ENCODE data around the gene DENND1C.
"Not testable (repeated sequence)": the region's sequence is repeated elsewhere in the genome, so short reads cannot be mapped to it uniquely, and the experiment has no call there.

The DENND1C gene

DNA sequence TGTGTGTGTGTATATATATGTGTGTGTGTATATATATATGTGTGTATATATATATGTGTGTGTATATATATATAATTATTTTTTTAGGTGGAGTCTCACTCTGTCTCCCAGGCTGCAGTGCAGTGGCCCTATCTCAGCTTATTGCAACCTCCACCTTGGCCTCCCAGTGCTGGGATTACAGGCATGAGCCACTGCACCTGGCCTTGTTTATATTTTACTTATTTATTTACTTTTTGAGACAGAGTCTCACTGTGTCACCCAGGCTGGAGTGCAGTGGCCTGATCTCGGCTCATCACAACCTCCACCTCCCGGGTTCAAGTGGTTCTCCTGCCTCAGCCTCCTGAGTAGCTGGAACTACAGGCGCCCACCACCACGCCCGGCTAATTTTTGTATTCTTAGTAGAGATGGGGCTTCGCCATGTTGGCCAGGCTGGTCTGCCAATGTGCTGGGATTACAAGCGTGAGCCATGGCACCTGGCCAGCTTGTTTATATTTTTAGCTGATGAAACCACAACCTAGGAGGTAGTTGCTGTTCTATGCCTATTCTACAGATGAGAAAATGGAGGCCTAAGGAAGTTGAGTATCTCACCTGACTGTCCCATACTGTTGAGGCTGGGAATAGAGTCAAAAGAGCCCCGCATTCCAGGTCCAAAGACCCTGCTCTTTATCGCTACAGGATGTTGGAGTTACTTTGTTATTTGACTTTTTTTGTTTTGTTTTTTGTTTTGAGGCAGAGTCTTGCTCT, 26.6 kb upstream of the DENND1C start:
- not testable (repeated sequence) for DNase-seq (ENCODE audit: low read depth)

DNA sequence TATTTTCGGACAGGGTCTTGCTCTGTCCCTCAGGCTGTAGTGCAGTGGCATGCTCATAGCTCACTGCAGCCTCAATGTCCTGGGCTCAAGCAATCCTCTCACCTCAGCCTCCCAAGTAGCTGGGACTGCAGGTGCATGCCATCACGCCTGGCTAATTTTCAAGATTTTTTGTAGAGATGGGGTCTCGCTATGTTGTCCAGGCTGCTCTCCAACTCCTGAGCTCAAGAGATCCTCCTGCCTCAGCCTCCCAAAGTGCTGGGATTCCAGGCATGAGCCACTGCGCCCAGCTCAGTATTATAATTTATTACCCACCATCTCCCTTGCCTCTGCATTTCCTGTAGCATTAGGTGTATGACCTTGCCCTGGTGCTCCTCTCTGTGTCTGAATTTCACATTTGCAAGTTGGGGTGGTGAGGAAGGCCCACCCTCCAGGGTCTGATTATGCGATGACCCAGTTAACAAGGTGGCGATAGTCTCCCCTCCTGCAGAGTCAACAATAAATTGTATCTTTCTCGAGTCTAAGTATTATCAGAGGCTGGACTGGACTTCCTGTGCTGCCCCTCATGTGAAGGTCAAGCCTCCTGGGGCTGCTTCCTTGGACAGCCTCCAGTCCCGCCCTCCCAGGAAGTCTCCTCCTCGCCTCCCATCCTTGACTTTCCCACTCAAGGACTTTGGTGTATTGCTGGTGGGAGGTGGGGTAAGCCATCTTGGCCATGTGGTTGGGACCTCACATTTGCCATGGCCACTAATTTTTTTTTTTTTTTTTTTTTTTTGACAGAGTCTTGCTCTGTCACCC, 22.0 kb upstream of the DENND1C start:
- DNase-seq (ENCODE audit: low read depth), result no peak

DNA sequence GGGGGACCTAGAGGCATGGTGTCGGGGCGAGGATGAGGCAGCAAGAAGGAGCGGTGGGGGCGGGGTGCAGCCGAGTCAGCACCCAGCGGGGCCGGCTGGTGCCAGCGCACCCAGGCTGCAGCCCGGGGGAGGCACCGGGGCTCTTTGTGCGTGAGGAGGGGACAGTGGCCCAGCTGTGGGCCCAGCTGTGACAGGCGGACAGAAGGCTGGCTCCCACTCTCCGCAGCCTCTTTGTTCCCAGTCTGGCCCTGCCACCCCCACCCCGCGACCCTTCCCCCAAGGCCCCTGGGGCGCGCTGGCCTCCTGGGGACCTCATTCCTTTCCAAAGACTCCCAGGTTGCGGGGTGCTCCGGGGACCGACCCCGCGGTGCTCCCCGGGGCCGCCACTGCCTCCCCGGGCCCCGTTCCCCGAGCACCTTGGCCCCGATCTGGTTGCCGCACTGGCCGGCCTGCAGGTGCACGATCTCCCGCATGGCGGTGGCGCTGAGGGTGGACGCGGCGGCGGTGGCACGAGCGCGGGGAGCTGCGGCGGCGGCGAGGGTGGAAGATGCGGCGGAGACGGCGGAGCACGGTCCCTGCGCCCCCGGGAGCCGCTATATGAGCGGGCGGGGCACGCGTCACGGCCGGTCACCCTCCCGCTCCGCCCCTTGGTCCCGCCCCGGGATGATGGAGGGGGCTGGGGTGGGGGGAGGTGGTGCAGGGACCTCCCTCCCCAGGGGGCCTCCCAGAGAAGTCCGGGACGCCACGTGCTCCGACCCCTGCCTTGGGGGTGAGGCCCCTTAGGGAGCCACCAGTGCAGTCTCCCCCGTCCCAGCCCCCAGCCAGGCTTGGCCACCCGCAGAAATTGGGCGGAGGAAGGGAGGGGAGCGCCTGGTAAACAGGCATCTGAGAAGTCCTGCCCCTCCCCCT, 20.4 kb upstream of the DENND1C start, which contains the start of gene TUBB4A:
Gene TUBB4A (minus strand): TSS at position 570 of the 909 bp plus-strand sequence. CDS start 97 bp downstream, at position 473.
- no peak for DNase-seq (ENCODE audit: low read depth)

DNA sequence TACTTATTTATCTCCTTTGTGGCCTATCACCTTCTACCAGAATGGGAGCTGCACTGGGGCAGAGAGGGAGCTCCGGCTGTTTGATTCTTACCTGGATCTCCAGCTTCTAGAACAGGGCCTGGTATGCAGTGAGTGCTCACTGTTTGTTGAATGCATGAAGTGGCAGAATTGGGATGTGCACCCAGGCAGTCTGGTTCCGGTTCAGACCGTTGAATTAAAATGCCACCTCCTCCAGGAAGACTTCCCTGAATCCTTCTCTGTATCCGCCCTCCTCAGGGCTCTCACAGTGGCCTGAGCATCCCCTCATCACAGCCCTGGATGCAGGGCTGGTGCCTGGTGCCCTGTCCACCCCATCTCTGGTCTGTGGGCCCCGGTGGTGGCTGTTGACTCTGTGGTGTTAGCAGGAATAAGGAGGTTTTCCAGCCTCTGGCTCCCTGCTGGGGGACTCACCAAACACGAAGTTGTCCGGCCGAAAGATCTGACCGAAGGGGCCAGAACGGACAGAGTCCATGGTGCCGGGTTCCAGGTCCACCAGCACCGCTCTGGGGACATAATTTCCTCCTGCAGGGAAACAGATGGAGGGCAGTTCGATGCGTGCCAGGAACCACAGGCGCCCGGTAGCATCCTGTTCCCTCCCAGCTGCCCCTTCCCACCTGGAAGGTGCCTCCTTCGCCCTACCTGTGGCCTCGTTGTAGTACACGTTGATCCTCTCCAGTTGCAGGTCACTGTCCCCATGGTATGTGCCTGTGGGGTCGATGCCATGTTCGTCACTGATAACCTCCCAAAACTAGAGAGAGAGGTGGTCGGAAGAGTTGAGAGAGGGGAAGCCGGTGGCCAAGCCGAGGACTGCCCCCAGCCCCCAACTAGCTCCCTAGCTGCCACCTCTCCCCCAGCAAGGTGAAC, 19.5 kb upstream of the DENND1C start:
- DNase-seq (ENCODE audit: low read depth), result no peak

DNA sequence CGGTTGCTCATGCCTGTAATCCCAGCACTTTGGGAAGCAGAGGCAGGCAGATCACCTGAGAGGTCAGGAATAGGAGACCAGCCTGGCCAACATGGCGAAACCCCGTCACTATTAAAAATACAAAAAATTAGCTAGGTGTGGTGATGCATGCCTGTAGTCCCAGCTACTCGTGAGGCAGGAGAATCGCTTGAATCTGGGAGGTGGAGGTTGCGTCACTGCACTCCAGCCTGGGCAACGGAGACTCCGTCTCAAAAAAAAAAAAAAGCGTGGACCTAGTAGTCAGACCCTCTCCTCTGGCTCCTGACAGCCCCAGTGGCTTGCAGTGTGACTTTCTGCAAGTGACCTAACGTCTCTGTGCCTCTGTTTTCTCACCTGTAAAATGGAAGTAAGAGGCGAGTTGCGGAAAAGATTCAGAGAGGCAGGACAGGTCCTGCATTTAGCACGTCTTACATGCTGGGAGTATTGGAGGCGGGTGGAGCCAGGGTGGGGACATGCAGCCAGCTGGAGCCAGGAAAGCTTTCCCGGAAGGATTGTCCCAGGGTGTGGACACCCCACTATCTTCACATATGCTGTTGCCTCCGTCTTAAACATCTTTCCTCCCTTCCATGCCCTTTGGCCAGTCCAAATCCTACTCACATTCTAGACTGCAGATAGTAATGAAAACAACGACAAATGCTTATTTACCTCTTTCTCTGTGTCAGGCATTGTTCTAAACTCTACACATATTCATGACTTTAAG, 17.6 kb upstream of the DENND1C start:
- no peak for DNase-seq (ENCODE audit: low read depth)

DNA sequence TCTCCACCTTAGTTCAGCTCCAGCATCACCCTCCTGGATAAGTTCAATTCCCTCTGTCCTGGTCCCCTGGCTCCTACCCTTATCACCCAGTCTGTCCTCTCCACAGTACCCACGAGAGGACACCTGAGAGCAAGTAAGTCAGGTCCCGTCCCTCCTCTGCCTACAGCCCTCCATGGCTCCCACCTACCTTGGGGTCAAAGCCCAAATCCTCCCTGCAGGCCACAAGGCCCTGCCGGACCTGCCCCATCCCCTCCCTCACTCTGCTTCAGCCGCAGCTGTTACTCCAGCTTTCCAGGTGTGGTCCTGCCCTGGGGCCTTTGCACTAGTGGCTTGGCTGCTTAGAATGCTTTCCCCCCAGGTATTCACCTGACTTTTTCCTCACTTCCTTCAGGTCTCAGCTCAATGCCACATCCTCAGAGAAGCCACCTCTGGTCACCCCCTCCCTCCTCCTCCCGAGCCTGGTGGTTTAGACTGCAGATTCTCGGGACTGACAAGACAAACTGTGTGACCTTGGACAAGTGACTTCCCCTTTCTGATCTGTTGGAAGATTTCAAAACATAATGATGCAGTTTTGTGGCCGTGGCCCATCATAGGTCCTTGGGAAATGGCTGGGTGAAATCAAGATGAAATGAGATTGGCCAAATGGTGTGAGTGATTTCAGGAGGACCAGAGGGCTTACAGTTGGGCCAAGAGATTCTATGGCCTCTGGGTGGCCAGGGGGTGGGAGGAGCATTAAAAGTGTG, 16.9 kb upstream of the DENND1C start:
- DNase-seq (ENCODE audit: low read depth), result no peak

DNA sequence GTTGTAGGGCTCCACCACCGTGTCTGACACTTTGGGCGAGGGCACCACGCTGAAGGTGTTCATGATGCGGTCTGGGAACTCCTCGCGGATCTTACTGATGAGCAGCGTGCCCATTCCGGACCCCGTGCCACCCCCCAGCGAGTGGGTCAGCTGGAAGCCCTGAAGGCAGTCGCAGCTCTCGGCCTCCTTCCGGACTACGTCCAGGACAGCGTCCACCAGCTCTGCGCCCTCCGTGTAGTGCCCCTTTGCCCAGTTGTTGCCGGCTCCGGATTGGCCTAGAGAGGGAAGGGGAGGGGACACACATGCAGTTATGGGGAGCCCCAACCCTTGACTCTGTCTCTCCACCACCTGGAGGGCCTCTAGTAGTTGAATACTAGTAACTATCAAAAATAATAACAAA, 14.4 kb upstream of the DENND1C start:
- no peak for DNase-seq (ENCODE audit: low read depth)

DNA sequence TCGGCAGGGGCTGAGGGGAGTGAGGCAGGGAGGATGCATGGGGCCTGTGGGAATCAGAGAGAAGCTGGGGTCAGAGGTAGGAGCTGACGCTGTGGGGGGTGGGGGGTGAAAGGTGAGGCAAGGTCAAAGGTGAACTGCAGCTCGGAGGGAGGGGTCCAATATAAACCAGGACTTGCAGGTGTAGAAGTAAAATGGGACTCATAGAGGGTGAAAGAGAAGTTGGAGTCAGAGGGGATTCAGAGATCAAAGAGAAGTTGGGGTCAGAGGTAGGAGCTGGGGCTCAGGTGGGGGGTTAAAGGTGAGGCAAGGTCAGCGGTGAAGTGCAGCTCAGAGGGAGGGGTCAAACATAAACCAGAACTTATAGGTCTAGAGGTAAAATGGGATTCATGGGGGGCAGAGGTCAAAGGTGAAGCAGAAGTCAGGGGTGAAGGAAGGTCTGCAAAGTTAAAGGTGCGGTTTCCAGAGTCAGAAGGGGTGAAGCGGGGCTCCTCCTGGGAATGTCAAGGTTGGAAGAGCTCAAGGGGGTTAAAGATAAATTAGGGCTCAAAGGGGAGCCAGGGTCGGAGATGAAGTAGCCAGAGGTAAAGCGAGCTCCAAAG, 12.9 kb upstream of the DENND1C start:
- DNase-seq (ENCODE audit: low read depth), result no peak

DNA sequence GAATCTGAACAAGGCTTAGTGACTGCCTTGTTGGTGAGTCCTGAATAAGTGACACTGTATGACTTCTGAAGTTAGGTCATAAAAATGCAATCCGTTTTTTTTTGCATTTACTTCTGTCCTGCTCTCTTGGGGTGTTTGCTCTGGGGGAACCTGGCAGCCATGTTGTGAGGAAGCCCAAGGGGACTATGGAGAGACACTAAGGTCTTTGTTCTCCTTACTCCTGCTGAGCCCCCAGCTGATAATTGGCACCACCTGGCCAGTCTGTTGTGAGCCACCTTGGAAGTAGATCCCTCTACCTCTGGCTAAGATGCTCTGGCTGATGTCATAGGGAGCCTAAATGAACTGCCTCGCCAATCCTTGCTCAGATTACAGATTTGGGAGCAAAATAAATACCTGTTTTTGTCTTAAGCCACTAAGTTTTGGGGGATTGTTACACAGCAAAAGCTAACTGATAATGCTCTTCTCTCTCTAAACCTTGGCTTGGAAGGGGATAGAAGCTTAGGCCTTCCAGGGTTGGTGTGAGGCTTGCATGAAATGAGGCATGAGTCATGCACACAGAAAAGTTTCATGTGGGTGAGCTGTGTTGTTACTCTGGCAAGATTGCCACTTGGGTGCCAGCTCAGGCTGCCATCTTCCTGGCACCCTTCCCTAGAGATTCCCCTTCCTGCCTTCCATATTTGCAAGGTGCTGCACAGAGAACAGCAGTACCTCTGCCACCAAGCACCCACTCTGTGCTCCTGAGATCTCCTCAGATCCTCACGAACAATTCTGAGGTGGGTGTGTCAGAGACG, 10.4 kb upstream of the DENND1C start:
- no peak for DNase-seq (ENCODE audit: low read depth)

DNA sequence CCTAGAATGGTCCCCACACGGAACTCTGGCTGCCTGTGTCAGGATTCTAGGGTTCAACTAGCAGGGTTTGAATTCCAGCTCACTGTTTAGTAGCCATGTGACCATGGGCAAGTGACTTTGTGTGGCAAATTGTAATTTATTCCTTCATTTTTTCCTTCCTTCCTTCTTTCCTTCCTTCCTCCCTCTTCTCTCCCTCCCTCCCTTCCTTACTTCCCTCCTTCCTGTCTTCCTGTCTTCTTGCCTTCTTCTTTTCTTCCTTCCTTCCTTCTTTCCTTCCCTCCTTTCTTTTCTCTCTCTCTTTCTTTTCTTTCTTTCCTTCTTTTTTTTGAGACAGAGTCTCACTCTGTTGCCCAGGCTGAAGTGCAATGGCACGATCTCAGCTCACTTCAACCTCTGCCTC, 8.5 kb upstream of the DENND1C start:
- DNase-seq (ENCODE audit: low read depth), result no peak

DNA sequence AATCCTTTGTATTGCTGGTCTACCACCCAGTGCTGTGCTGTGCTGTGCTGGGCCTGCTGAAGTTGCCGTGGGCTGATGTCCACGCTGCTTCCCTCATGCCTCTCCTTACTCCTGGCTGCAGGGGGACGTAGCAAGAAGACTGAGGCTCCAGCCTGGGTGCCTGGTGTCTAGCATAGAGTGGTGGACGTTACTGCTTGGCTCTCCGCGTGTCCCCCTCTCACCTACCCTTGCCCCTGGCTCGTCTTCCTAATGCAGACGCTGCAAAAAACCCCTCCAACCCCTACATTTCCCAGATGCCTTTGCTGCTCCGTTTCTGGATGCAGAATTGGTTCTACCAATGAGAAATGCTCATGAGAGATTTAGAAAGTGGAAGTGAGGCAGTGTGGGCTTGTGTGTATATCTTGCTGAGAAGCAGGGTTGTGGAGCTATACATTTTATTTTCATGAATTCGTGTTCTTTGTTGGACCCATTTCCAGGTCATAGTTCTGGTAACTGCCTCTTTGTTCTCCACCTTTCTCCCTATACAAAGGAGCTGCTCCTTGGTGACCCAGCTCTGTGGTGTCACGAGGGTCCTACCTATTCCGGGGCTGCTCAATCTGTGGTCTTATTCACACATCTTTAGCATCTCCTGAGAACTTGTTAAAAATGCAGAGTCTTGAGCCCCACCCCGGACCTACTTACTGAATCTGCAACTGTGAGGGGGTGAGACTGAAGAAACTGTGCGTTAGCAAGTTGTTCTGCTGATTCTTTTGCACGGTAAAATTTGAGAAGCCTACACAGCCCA, 7.9 kb upstream of the DENND1C start:
- no peak for DNase-seq (ENCODE audit: low read depth)

DNA sequence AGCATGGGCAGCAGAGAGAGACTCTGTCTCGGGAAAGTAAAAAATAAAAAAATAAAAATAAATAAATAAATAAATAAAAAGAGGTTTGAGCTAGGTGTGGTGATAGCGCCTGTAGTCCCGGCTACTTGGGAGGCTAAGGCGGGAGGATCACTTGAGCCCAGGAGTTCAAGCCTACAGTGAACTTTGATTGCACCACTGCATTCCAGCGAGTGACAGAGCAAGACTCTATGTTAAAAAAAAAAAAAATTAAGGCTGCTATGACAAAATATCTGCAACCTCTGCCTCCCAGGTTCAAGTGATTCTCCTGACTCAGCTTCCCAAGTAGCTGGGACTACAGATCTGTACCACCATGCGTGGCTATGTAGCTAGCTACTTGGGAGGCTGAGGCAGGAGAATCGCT, 3.2 kb upstream of the DENND1C start:
- no peak for DNase-seq (ENCODE audit: low read depth)

DNA sequence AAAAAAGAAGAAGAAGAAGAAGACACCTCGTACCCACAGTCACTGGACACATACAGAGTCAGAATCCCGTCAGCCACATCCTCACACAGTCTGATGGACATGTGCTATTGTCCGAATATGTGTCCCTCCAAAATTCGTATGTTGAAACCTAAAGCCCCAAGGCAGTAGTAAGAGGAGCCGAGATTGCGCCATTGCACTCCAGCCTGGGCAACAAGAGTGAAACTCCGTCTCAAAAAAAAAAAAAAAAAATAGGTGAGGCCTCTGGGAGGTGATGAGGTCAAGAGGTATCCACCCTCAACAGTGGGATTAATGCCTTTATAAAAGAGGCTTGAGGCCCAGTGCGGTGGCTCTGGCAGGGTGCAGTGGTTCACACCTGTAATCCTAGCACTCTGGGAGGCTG, 2.6 kb upstream of the DENND1C start:
- DNase-seq (ENCODE audit: low read depth), result no peak

DNA sequence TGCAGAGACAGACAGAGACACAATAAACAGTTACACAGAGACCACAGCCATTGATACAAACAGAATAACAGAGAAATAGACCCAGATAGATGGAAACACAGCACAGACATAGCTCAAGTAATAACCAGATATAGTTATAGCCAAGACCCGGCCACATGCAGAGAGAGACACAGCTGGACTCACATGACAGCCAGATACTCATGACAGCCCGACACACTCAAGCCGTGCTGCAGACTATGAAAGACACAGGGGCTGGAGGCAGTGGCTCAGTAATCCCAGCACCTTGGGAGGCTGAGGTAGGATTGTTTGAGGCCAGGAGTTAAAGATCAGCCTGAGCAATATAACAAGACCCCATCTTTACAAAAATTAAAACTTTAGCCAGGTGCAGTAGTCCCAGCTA, 1.6 kb upstream of the DENND1C start:
- DNase-seq (ENCODE audit: low read depth), result no peak

DNA sequence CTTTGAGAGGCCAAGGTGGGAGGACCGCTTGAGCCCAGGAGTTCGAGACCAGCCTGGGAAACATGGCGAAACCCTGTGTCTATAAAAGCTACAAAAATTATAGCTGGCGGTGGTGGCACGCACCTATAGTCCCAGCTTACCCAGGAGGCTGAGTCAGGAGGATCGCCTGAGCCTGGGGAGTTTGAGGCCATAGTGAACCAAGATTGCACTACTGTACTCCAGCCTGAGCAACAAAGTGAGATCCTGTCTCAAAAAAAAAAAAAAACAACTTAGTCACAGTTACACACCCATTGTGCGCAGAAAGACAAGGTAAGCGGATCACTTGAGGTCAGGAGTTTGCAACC, 728 bp upstream of the DENND1C start:
- DNase-seq (ENCODE audit: low read depth), result no peak

DNA sequence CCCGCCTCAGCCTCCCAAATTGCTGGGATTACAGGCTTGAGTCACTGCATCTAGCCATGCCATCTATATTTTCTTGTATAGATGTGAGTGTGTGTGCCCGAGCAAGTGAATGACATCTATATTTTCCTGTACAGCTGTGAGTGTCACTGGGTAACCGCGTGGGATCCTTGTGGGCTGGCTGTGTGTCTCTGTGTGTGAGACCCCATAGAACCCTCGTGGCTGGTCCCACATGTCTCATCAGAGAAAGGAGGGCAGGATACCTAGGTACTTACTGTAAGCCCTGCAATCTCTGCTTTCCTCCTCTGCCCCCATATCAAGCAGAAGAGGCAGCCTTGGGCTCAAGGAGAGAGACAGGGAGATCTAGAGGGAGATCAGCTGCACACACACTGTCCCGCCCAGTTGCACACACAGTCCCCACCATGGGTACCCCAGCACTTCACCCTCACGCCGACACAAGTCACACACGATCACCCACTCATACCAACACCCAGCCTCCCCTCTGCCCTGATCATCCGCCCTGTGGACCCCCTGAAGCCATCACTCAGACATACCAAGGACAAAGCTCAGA, 655 bp downstream of the DENND1C start:
- no peak for DNase-seq (ENCODE audit: low read depth)

DNA sequence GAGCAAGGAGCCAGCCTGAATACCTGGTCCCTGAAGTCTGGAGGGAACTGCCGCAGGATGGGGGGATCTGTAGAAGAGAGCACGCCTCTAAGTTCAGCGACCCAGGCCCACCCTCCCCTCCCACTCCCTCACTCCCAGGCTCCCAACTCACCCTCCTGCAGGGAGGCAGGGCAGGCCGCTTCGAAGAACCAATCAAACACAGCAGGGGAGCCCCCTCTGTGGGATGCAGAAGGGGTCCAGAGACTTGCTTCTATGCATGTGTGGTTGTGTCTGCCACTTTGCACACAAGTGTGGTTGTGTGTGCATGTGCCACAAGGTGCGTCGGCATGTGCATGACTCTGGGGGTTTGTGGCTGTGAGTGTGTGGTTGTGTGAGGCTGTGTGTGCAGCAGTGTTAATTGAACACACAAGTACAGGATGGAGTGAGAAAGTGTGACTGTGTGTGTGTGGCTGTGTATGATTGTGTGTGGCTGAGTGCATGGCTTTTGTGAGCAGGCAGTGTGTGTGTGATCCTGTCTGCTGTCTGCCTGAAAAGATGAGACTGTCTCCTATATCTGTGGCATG, 1.7 kb downstream of the DENND1C start:
- DNase-seq (ENCODE audit: low read depth), result no peak
